ENCODE measurements around the gene B4GALNT2.
"Not testable (repeated sequence)": the region's sequence is repeated elsewhere in the genome, so short reads cannot be mapped to it uniquely, and the experiment has no call there.

- not testable (repeated sequence) for TF ChIP-seq EZH2 (IDR thresholded peaks at IDR 0.05; ENCODE audit: insufficient read depth, poor library complexity, severe bottlenecking); EZH2phosphoT487 (IDR thresholded peaks at IDR 0.05; ENCODE audit: insufficient read depth, low read depth)
Observed at GRCh38 chr17:49085046-49085445, 47.5 kb upstream of the B4GALNT2 start.
